ENCODE measurements around the gene KDM2A. TPM values are rescaled to one million over a fixed set of nuclear protein-coding genes. Genes with fewer than 3 reads are reported as not detected.

KDM2A gene
- total RNA-seq, 1 donor from 2014 or later = 119 TPM

DNA sequence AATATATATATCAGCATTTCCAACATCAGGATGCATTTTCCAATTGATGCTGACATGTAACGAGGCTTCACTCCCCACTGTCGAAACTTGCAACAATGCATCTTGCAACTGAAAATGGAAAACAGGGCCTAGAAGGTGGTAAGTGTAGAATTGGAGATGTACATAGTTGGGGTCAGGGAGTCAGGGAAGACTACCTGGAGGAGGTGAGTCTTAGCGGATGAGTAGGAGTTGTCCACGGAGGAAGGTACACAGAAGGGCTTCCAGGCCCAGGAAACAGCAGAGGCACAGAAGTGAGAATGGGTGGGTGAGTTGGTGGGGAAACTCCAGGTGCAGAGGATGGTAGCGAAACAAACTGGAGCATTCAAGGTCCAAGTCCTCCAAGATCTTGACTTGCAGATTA is 145.2 kb downstream of the KDM2A start:
- intact Hi-C loops (cut with micrococcal nuclease) = no loop called here
- Mint-ChIP-seq H3K36me3 (ENCODE audit: low read depth) (peaks cover 28% of the 10 kb centered on the region), H3K27me3 (ENCODE audit: insufficient read depth) (no peaks in the 10 kb centered on the region), H3K27ac (peak overlapping the region; percentile 89), H3K4me3 (peak overlapping the region; percentile 84), H3K9me3 (no peaks in the 10 kb centered on the region), H3K4me1 (ENCODE audit: low read depth) (peaks cover 62% of the 10 kb centered on the region)
- DNase-seq (ENCODE audit: low spot score) = no peak

DNA sequence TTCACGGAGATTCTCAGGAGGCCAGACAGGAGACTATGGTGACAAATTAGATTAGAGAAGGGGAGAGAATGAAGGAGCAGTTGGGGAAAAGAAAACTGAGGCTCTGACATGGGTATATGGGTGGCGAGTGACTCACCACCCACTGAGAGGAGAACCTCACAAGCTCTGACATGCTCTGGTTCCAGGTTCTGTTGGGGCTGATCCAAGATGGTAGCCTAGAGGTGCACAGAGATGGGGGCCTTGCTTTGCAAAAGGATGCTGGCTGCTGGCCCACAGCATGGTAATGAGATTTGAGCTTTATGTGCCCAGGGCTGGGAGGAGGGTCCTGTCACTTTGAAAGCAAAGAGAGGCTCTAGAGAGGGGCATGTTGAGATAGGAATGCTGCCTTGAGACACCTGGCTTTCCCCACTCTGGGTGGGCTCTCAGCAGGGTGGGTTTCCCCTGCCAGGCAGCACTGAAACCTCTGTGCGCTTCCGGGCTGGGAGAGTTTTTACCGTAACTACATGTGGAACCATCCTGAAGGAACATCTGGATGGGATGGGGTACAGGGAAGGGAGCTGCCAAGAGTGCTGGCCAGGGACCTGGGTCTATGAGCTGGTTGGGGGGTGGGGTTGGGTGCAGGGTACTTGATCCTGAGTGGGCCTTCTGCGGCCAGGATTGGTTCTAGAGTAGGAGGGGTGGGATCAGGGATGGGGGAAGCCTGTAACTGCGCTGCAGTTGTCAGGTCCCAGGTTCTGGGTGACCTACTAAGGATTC is 146.0 kb downstream of the KDM2A start:
- H3K9me3 Mint-ChIP-seq = no peaks in the 10 kb centered on the region
- H3K4me3 Mint-ChIP-seq = peak overlapping the region; percentile 84
- no peaks in the 10 kb centered on the region for H3K27me3 Mint-ChIP-seq (ENCODE audit: insufficient read depth)
- peaks cover 65% of the 10 kb centered on the region for H3K4me1 Mint-ChIP-seq (ENCODE audit: low read depth)
- intact Hi-C loops (cut with micrococcal nuclease) = loop anchor here (5.0 kb wide), 2 partner anchors 137 to 242 kb away; partner anchors contain the start of genes CDK2AP2, PITPNM1, PPP1CA and TBC1D10C
- peaks cover 34% of the 10 kb centered on the region for H3K36me3 Mint-ChIP-seq (ENCODE audit: low read depth)
- peak overlapping the region; percentile 89 for H3K27ac Mint-ChIP-seq
- DNase-seq (ENCODE audit: low spot score) = no peak

DNA sequence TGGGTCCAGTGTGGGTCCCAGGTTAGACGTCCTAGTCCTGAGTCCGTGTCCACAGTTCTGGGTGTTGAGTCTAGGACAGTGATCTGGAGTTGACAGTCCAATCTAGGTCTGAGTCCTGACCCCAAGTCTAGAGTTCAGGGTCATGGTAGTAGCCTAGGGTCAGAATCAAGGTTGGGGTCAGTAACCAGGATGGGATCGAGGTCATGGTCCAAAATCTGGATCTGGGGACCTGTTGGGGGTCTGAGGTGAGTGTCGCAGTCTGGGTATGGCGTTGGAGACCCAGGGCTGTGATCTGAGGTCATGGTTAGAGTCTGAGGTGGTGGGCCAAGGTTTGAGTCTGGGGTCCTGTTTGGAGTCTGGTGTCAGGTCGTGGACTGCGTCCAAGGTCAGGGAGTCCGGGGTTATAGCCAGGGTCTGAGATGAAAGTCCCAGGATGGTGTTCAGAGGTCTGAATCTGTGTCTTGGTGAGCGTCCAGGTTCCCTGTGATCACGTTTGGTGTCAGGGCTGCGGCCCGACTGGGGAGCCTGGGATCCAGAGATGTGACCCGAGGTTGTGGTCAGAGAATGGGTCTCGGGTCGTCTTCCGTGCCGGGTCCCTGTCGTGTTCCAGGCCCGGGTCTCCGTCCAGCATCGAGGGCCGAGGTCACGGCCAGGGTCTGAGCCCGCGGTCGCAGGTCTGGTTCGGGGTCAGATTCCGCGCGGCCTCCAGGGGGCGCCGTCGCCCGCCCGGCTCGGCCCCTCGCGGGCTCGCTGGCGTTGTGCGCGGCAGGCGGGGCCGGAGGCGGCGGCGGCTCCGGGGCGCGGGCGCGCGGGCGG is 146.8 kb downstream of the KDM2A start:
- peaks cover 42% of the 10 kb centered on the region for H3K36me3 Mint-ChIP-seq (ENCODE audit: low read depth)
- intact Hi-C loops (cut with micrococcal nuclease) = loop anchor here (5.0 kb wide), 2 partner anchors 136 to 241 kb away; partner anchors contain the start of genes CDK2AP2, PITPNM1, PPP1CA and TBC1D10C
- DNase-seq (ENCODE audit: low spot score) = peak; percentile 76
- peak overlapping the region; percentile 90 for H3K27ac Mint-ChIP-seq
- peaks cover 73% of the 10 kb centered on the region for H3K4me1 Mint-ChIP-seq (ENCODE audit: low read depth)
- no peaks in the 10 kb centered on the region for H3K27me3 Mint-ChIP-seq (ENCODE audit: insufficient read depth)
- H3K4me3 Mint-ChIP-seq = peak overlapping the region; percentile 83
- no peaks in the 10 kb centered on the region for H3K9me3 Mint-ChIP-seq

DNA sequence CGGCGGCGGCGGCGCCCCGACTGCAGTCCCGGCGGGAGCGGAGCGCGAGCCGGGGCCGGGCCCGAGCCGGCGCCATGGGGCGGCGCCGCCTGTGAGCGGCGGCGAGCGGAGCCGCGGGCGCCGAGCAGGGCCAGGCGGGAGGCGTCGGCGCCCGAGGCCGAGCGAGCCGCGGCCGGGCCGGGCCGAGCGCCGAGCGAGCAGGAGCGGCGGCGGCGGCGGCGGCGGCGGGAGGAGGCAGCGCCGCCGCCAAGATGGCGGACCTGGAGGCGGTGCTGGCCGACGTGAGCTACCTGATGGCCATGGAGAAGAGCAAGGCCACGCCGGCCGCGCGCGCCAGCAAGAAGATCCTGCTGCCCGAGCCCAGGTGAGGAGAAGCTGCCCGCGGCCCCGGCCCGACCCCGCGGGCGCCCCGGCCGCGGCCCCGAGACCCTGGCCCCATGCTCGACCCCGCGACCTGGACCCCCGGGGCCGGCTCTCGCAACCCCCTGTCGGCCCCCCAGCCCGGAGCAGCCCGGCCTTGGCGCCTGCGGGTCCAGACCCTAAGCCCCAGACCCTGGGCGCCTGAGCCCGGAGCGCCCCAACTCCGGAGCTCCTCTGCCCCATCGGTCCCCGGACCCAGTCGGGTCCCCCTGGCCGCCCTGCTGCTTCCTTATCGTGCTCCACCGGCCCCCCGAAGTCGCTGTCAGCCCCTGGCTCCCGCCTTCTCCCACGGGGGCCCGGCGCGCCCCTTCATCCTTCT is 147.6 kb downstream of the KDM2A start, which contains the start of gene GRK2:
GRK2 (plus strand) TSS at position 25 of the 739 bp plus-strand sequence; CDS start at position 252, 227 bp downstream.
- H3K27ac Mint-ChIP-seq = peak within 1 kb of the TSS; percentile 99
- peak within 1 kb of the TSS; percentile 96 for H3K4me3 Mint-ChIP-seq
- H3K27me3 Mint-ChIP-seq (ENCODE audit: insufficient read depth) = no peaks in the 10 kb centered on the region
- DNase-seq (ENCODE audit: low spot score) = no peak
- H3K36me3 Mint-ChIP-seq (ENCODE audit: low read depth) = peaks cover 44% of the 10 kb centered on the region
- peaks cover 76% of the 10 kb centered on the region for H3K4me1 Mint-ChIP-seq (ENCODE audit: low read depth)
- intact Hi-C loops (cut with micrococcal nuclease) = loop anchor here (5.0 kb wide), 2 partner anchors 136 to 241 kb away; partner anchors contain the start of genes CDK2AP2, PITPNM1, PPP1CA and TBC1D10C
- H3K9me3 Mint-ChIP-seq = no peaks in the 10 kb centered on the region

DNA sequence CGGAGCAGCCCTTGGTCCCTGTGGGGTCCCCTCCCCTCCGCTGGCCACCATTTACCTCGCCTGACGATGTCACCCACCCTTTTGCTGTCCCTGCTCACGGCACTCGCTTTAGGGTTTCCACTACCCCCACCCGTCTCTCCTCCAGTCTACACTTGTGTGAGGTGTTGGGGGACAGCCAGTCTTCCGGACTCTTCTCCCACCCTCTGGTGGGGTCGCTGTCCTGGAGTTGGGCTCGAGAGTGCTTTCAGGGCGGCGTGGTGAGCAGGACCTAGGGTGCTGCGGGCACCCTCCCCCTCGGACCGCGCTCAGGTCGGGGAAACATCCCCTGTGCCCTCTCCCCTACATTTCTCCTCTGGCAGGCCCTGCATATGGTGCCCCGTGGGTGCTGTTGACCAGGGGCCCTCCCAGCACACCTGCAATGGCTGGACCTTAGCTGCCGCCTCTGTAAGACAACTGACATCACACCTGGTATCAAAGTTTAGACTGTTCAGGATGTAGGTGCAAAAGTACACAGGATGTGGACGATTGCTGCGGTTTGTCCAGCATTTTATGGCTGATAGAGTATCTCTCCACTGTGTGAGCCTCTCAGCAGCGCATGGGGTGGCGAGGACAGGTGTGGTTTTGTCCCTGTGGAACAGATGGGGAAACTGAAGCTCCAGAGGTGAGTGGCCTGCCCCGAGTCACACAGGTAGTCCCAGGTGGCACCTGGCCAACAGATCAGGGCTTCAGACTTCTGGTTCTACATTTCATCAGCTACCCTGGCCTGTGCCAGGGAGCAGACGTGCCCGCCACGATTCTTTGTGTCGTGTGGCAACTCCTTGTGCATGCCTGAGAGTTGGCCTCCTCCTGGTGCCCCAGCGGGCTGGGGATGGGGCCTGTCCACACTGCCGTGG is 148.4 kb downstream of the KDM2A start:
- H3K27ac Mint-ChIP-seq = peak overlapping the region; percentile 99

DNA sequence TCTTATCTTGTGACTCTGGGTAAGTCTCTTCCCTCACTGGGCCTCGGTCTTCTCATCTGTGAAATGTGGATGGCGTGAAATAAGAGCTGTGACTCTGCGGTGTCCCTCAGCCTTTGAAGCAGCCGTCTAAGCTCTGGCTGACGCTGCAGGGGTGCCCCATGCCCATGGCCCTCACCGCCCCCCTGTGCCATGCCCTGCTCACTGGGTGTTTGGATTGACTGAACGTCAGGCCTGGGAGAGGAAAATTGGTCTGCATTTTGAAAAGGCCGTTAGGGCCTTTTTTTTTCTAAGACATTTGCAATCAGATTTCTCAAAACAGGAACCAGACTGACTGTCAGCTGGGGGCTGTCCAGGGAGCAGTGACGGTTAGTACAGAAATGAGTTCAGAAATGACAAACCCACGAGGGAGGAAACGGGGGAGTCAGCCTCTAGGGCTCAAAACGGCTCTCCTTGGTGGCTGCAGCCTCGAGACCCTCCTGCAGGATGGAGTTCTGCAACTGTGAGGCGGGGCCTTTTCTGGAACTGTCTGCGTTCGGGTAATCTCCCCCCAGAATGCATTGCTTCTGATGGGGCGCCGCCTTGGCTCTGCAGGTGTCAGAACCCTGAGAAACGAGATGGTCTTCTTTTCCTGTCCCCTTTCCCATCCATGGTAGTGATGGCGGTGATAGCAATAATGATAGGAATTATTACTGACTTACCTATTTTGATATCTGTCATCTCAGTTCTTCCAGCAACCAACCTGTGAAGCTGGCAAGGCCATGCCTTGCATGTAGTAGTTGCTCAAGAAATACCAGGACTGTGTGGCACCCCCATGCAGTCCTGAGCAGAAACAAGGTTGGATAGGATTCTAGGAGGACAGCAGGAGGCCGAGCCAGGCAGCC is 149.3 kb downstream of the KDM2A start:
- Mint-ChIP-seq H3K27me3 (ENCODE audit: insufficient read depth) (no peaks in the 10 kb centered on the region), H3K36me3 (ENCODE audit: low read depth) (peaks cover 49% of the 10 kb centered on the region), H3K9me3 (no peaks in the 10 kb centered on the region), H3K4me1 (ENCODE audit: low read depth) (peaks cover 79% of the 10 kb centered on the region), H3K4me3 (peak overlapping the region; percentile 96), H3K27ac (peak overlapping the region; percentile 99)
- DNase-seq (ENCODE audit: low spot score) = peak; percentile 74
- intact Hi-C loops (cut with micrococcal nuclease) = loop anchor here (1.0 to 5.0 kb wide), 6 partner anchors 9 to 239 kb away; partner anchors contain the start of genes CDK2AP2, PITPNM1, PPP1CA and TBC1D10C

More for the DNA sequence above, 148.4 kb downstream of the KDM2A start:
- DNase-seq (ENCODE audit: low spot score) = no peak
- H3K9me3 Mint-ChIP-seq = no peaks in the 10 kb centered on the region
- intact Hi-C loops (cut with micrococcal nuclease) = loop anchor here (1.0 to 5.0 kb wide), 6 partner anchors 10 to 240 kb away; partner anchors contain the start of genes CDK2AP2, PITPNM1, PPP1CA and TBC1D10C
- H3K4me3 Mint-ChIP-seq = peak overlapping the region; percentile 96
- H3K36me3 Mint-ChIP-seq (ENCODE audit: low read depth) = peaks cover 50% of the 10 kb centered on the region
- H3K4me1 Mint-ChIP-seq (ENCODE audit: low read depth) = peaks cover 79% of the 10 kb centered on the region
- H3K27me3 Mint-ChIP-seq (ENCODE audit: insufficient read depth) = no peaks in the 10 kb centered on the region

DNA sequence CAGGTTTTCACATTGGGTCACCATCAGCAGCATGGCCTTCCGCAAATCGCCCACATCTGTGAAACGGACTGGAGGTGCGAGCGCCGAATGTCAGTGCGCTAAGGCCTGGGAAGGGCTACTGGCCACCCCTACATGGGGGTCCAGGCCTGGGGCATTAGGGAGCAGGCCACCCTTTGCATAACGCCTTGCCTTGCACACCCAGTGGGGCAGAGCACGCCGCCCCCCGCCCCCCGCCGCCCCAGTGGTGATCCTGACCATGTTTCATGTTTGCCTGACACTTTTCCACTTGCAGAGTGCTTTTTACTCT is 149.9 kb downstream of the KDM2A start:
- no peaks in the 10 kb centered on the region for H3K27me3 Mint-ChIP-seq (ENCODE audit: insufficient read depth)
- no peaks in the 10 kb centered on the region for H3K9me3 Mint-ChIP-seq
- H3K27ac Mint-ChIP-seq = peak overlapping the region; percentile 99
- peaks cover 75% of the 10 kb centered on the region for H3K4me1 Mint-ChIP-seq (ENCODE audit: low read depth)
- intact Hi-C loops (cut with micrococcal nuclease) = loop anchor here (1.0 to 5.0 kb wide), 6 partner anchors 8 to 238 kb away; partner anchors contain the start of genes CDK2AP2, PITPNM1, PPP1CA and TBC1D10C
- peak overlapping the region; percentile 96 for H3K4me3 Mint-ChIP-seq
- H3K36me3 Mint-ChIP-seq (ENCODE audit: low read depth) = peaks cover 49% of the 10 kb centered on the region
- DNase-seq (ENCODE audit: low spot score) = no peak

DNA sequence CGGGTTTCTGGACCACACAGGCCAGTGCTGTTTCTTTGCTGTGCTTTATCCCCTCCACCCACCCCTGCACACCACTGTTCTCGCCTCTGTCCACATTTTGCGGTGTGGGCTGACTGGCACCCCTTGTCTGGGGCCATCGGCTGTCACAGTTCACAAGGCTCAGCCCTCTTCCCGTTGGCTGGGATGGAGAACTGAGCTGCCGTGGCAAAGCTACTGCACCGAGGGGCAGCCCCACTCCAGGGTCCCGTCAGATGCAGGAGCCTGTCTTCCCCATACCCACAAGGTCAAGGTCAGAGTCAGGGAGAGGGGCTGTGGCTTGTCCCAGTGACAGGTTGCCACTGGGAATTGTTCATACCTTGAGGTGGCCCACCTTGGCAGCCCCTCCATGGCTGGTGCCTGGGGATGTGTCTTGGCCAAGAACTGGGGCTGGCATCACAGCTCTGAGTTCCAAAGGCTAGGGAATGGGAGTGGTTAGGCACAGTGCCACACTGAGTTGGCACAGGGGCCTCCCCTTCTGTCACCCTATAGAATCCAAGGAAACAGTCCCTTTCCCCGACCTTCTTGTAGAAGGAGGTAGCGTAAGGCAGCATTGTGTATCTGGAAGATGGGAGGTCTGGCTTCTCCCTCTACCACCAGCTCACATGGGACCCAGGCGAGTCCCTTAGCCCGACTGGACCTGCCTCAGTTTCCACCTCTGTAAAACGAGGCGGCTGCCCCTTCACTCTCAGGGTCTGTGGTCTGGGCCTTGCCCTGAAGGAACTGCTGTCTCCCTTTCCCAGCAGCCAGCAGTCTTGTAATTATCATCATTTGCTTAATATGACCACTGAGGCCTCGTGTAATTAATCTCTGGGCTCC is 150.6 kb downstream of the KDM2A start:
- Mint-ChIP-seq H3K27ac (peak overlapping the region; percentile 96), H3K36me3 (ENCODE audit: low read depth) (peaks cover 48% of the 10 kb centered on the region), H3K9me3 (no peaks in the 10 kb centered on the region), H3K4me3 (peak overlapping the region; percentile 96), H3K27me3 (ENCODE audit: insufficient read depth) (no peaks in the 10 kb centered on the region), H3K4me1 (ENCODE audit: low read depth) (peaks cover 71% of the 10 kb centered on the region)
- no peak for DNase-seq (ENCODE audit: low spot score)
- intact Hi-C loops (cut with micrococcal nuclease) = loop anchor here (1.0 to 5.0 kb wide), 4 partner anchors 29 to 238 kb away; partner anchors contain the start of genes CDK2AP2, PITPNM1, PPP1CA and TBC1D10C

DNA sequence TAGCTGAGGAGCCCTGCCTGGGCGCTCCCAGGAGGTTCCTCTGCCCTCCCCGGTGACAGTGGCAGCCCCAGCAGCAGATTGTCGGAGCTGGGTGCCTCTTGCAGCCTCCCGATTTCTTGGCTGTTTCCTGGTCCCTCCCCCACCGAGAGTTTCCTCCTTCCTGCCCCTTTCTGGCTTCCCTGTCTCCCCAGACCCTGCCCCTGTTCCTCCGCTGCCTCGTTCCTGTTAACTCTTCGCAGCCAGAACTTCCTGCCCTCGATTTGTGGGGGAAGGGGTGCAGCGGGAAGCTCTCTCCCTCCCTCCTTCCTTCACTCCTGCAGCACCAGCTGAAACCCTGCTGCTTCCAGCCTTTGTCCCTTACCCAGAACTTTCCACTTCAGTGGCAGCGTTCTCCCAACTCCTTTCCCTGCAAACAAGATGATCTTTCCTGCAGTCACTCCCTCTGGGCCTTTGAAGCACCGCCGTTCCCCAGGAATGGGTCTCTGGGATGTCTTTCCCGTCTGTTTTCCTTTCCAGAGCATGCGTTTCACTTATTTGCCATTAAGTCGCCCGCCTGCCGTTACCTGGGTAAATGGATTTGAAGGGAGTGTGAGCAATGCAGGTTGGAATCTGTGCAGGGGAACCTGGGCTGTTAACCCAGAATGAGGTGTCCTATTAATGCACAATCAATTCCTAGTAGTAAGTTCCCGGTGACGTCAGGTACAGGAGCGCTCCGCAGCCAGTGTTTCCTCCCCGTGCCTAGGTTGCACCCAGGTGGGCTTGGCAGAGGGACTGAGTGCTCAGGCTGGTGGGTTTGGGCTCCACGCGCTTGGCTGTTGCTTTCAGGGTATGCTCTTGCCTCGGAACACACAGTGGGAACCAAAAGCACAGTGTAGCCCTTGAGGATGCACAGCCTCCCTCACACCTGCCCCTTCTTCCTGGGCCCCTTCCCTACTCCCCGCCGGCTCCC is 151.5 kb downstream of the KDM2A start:
- H3K4me3 Mint-ChIP-seq = peak overlapping the region; percentile 96
- DNase-seq (ENCODE audit: low spot score) = no peak
- no peaks in the 10 kb centered on the region for H3K27me3 Mint-ChIP-seq (ENCODE audit: insufficient read depth)
- intact Hi-C loops (cut with micrococcal nuclease) = loop anchor here (1.0 kb wide), 1 partner anchor 215 kb away; no protein-coding TSS in a partner anchor
- H3K36me3 Mint-ChIP-seq (ENCODE audit: low read depth) = peaks cover 45% of the 10 kb centered on the region
- peak overlapping the region; percentile 96 for H3K27ac Mint-ChIP-seq
- H3K9me3 Mint-ChIP-seq = no peaks in the 10 kb centered on the region
- peaks cover 67% of the 10 kb centered on the region for H3K4me1 Mint-ChIP-seq (ENCODE audit: low read depth)
